GM19467 (cell line): ENCODE measurements around the gene HTRA3.
"Not testable (repeated sequence)": the region's sequence is repeated elsewhere in the genome, so short reads cannot be mapped to it uniquely, and the experiment has no call there.

Experiments used
- ATAC-seq: cut with Tn5 transposase; IDR thresholded peaks from one replicate; pipeline ENCODE4 v1.9.1; 2021; ENCODE audit warnings: mild to moderate bottlenecking, moderate library complexity; ENCODE audit not compliant: unreplicated experiment

The HTRA3 gene

GRCh38 chr4:8338351-8338961, 68.9 kb downstream of the HTRA3 start:
- ATAC-seq, result no peak

- ATAC-seq, result no peak
Observed at GRCh38 chr4:8340781-8341241, 71.3 kb downstream of the HTRA3 start.

- not testable (repeated sequence) for ATAC-seq
Observed at GRCh38 chr4:8341281-8341680, 71.7 kb downstream of the HTRA3 start.

GRCh38 chr4:8341691-8342090, 72.1 kb downstream of the HTRA3 start:
- no peak for ATAC-seq

GRCh38 chr4:8342651-8343261, 73.2 kb downstream of the HTRA3 start:
- no peak for ATAC-seq

- no peak for ATAC-seq
Observed at GRCh38 chr4:8343262-8343966, 73.9 kb downstream of the HTRA3 start.

- no peak for ATAC-seq
Observed at GRCh38 chr4:8343967-8344331, 74.4 kb downstream of the HTRA3 start.

- ATAC-seq, result no peak
Observed at GRCh38 chr4:8344377-8344776, 74.8 kb downstream of the HTRA3 start.

- ATAC-seq, result no peak
Observed at GRCh38 chr4:8345053-8345945, 75.7 kb downstream of the HTRA3 start.

- ATAC-seq, result no peak
Observed at GRCh38 chr4:8345946-8346814, 76.6 kb downstream of the HTRA3 start.

GRCh38 chr4:8346838-8347605, 77.5 kb downstream of the HTRA3 start:
- no peak for ATAC-seq

GRCh38 chr4:8347660-8348059, 78.1 kb downstream of the HTRA3 start:
- no peak for ATAC-seq

GRCh38 chr4:8348071-8348470, 78.5 kb downstream of the HTRA3 start:
- ATAC-seq, result no peak

- ATAC-seq, result not testable (repeated sequence)
Observed at GRCh38 chr4:8349236-8349635, 79.7 kb downstream of the HTRA3 start.

- no peak for ATAC-seq
Observed at GRCh38 chr4:8349664-8350236, 80.2 kb downstream of the HTRA3 start.

- ATAC-seq, result no peak
Observed at GRCh38 chr4:8350352-8350751, 80.8 kb downstream of the HTRA3 start.

- ATAC-seq, result no peak
Observed at GRCh38 chr4:8350841-8351461, 81.4 kb downstream of the HTRA3 start.

- no peak for ATAC-seq
Observed at GRCh38 chr4:8351931-8352367, 82.4 kb downstream of the HTRA3 start.
